AG04450 (cell line): Measurements from ENCODE around the gene MEGF6. TPM values are rescaled to one million over a fixed set of nuclear protein-coding genes. Genes with fewer than 3 reads are reported as not detected.

Source experiments
- CTCF ChIA-PET: fragments of 300-600, 350-600 bp; formaldehyde crosslinking; extraction: SDS; loops from one replicate; lab custom pipeline; 2022; ENCODE audit warnings: antibody characterized with exemption, inconsistent platforms; lab: Charles Lee
- POLR2A ChIA-PET: fragments of 350-600 bp; formaldehyde crosslinking; extraction: SDS; loops from one replicate; lab custom pipeline; 2021; ENCODE audit warnings: antibody characterized with exemption, inconsistent platforms; lab: Yijun Ruan, JAX
- DNase-seq: peaks from one replicate; pipeline ENCODE4 v3.0.0-alpha.2; 2011; ENCODE audit warnings: low read depth, low spot score
- H3K27ac ChIP-seq: one replicate; pipeline ENCODE4 v1.5.1; 2012; ENCODE audit warnings: low read depth, low read length, control low read depth
- H3K27me3 ChIP-seq: one replicate; pipeline ENCODE4 v1.6.0; 2012; ENCODE audit warnings: low read length; ENCODE audit not compliant: control insufficient read depth, insufficient read depth
- H3K4me3 ChIP-seq: 2 replicates; pipeline ENCODE4 v1.5.1; 2011; ENCODE audit warnings: mild to moderate bottlenecking, low read depth, low read length, control low read depth
- H3K9me3 ChIP-seq: 2 replicates; pipeline ENCODE4 v1.5.1; 2012; ENCODE audit warnings: low read length; ENCODE audit not compliant: control insufficient read depth, insufficient read depth
- polyA plus RNA-seq: library from polyadenylated mRNA; depleted of rRNA; stranded (reverse); fragments of >200 nt; gene quantifications from 2 replicates; pipeline ENCODE4 v1.2.3, GENCODE V29; 2011
- TF ChIP-seq, protein P1 (sequence below): IDR thresholded peaks from 2 replicates; pipeline ENCODE4 v1.5.1; 2011; ENCODE audit warnings: low read depth, low read length, control low read depth, inconsistent platforms

Gene MEGF6
- polyA plus RNA-seq, 1 experiment: 0.45 TPM

DNA sequence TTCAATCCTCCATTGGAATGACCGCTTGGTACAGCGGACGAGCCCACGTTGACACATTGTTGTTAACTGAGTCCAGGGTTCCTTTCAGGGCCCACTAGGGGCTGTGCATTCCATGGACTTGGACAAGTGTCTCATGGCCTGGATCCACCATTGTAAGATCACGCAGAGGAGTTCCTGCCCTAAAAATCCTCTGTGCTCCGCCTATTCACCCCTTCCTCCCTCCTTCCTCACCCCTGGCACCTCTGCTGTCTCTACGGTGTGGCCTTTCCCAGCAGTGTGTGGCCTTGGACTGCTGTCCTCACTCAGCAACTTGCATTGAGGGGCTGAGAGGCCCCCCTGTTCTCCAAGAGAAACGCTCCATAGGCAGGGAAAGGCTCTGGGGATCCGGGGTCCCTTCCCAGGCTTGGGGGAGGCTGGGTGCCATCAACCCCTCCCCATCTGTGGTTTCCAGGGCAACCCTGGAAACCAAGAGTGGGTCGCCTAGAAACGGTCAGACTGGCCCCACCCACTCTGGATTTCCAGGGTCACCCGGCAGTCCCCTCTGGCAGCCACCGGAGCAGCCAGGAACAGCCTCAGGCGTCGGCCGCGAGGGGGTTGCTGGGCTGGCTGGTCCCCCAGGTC lies 50.9 kb downstream of the MEGF6 start:
- TF ChIP-seq, protein P1, sequence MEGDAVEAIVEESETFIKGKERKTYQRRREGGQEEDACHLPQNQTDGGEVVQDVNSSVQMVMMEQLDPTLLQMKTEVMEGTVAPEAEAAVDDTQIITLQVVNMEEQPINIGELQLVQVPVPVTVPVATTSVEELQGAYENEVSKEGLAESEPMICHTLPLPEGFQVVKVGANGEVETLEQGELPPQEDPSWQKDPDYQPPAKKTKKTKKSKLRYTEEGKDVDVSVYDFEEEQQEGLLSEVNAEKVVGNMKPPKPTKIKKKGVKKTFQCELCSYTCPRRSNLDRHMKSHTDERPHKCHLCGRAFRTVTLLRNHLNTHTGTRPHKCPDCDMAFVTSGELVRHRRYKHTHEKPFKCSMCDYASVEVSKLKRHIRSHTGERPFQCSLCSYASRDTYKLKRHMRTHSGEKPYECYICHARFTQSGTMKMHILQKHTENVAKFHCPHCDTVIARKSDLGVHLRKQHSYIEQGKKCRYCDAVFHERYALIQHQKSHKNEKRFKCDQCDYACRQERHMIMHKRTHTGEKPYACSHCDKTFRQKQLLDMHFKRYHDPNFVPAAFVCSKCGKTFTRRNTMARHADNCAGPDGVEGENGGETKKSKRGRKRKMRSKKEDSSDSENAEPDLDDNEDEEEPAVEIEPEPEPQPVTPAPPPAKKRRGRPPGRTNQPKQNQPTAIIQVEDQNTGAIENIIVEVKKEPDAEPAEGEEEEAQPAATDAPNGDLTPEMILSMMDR: no peak
- H3K9me3 ChIP-seq: peaks cover 18% of the 10 kb centered on the region
- H3K27me3 ChIP-seq: peaks cover 35% of the 10 kb centered on the region
- H3K27ac ChIP-seq: no peak overlapping the region
- ChIA-PET POLR2A (no interaction called here), CTCF (interaction anchor here (0.8 kb wide), 1 partner anchor 58 kb away, joined by 3 read pairs; no protein-coding TSS in a partner anchor)
- no peak overlapping the region for H3K4me3 ChIP-seq
- DNase-seq: no peak

DNA sequence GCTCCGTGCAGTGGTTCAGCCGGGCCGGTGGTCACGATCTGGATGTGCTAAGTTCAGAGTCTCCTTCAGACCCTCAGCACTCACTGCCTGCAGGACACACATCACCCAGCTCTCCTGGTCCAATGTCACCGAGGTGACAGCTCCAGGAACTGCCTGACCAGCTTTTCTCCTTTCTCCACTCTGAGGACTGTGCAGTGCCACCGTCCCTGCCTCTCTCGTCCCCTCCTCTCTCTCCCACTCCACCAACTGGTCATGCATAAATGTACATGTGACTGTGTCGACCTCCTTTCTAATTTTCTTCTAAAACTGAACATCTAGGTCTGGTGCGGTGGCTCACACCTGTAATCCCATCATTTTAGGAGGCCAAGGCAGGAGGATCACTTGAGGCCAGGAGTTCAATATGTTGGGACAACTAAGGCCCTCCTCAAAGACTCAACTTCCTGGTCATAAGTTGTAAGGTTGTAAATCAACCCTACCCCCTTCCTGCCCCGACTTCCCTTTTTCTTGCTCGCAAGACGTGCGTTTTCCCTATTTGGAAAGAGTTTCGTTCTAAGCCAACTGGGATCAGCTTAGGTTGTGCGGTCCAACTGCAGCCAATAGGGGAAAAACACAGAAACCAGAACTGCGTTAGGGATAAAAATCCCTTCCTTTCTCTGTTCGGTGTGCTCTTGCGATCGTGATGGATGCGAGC lies 53.1 kb downstream of the MEGF6 start:
- DNase-seq: no peak
- Histone ChIP-seq H3K4me3 (no peak overlapping the region), H3K27me3 (peaks cover 39% of the 10 kb centered on the region), H3K9me3 (peaks cover 18% of the 10 kb centered on the region), H3K27ac (no peak overlapping the region)
- ChIA-PET CTCF (interaction anchor here (0.7 to 1.4 kb wide), 5 partner anchors 57 to 67 kb away, joined by 3 to 6 read pairs (median 4); no protein-coding TSS in a partner anchor), POLR2A (no interaction called here)
- TF ChIP-seq, protein P1: no peak

DNA sequence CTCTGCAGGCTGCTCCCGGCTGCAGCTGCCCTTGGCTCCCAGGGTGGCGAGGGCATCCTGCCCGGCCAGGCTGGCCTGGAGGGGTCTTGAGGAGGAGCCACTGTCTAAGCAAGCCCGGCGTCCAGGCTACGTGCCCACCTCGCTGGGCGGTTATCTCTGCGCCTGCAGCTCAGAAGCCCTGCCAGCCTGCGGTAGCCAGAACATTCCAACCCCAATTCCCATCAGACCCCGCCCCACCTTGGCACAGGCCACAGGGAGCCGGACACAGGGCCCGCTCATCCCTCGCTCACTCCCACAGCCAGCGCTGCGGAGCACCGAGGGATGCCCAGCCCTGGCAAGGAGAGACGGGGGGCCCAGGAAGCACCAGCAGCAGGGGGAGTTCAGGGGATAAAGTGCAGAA lies 53.9 kb downstream of the MEGF6 start:
- no peak for DNase-seq
- peaks cover 32% of the 10 kb centered on the region for H3K27me3 ChIP-seq
- ChIA-PET POLR2A (no interaction called here), CTCF (interaction anchor here (1.0 to 1.4 kb wide), 3 partner anchors 58 to 66 kb away, joined by 4 to 6 read pairs (median 5); no protein-coding TSS in a partner anchor)
- TF ChIP-seq, protein P1: no peak
- H3K27ac ChIP-seq: no peak overlapping the region
- H3K4me3 ChIP-seq: no peak overlapping the region
- H3K9me3 ChIP-seq: peaks cover 18% of the 10 kb centered on the region

DNA sequence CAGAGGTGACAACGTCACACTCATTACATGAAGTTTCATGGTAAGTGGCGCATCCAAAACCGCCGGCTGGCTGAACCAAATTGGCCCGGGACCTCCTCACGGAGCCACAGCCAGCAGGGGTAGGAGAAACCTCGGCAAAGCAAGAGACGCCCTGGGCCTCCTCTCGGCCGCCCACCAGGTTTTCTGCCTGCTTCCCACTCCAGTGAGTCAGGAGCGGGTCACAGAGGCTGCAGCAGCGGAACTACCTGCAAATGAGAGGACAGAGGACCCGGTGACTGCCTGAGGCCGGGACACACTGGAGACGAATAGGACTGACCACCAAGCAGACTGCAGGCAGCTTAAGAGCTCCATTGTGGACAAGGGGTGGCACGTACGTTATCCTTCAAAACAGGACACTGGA lies 55.0 kb downstream of the MEGF6 start:
- POLR2A ChIA-PET: no interaction called here
- H3K27ac ChIP-seq: no peak overlapping the region
- DNase-seq: no peak
- CTCF ChIA-PET: interaction anchor here (1.0 to 1.2 kb wide), 2 partner anchors 63 to 65 kb away, joined by 4 read pairs; no protein-coding TSS in a partner anchor
- H3K9me3 ChIP-seq: peaks cover 18% of the 10 kb centered on the region
- no peak overlapping the region for H3K4me3 ChIP-seq
- TF ChIP-seq, protein P1: no peak
- H3K27me3 ChIP-seq: peaks cover 28% of the 10 kb centered on the region
